NCI-H1417 treated with DMSO at 0.1 percent for 48 hours (cell line): Measurements from ENCODE around the gene SP5.
"Not testable (repeated sequence)": the region's sequence is repeated elsewhere in the genome, so short reads cannot be mapped to it uniquely, and the experiment has no call there.

Source experiments
- DNase-seq: peaks from one replicate; lab custom pipeline; 2025; lab: John Stamatoyannopoulos, UW

The SP5 gene

DNA sequence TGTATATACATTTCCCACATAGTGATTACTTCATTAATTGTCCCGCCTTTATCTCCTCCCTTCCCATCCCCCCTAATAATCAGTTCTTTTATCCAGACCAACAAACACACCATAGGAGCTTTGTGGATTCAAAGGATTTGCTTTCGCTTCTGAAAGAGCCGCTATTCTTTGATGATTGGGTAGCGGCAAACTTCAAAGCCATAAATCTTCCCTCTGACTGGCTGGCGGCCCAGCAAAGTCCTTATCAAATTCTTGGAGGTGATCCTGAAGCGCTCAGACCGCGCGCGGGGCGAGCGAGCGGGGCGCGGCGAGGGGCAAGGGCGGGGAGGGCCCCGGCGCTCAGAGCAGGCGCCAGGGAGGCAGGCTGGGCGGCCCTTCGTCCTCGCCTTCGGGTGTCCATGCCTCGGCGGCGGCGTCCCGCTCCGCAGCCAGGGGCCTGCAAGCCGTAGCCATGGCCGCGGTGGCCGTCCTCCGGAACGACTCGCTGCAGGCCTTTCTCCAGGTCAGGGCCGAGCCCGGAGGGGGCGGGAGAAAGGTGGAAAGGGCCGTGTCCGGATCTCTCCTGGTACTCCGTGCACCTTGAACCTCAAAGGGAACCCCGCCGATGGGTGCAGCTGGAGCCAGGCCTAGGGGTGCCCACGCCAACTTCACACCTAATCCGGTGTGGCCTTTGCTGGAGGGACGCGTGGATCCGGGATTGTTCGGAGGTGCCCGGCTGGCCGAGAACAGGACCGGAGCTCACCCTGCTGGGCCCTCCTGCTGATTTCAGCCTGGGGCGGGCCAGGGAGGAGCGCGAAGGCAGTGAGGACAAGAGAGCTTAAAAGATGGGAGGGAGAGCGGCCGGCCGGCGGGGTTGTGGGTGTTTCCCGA is at the start of gene SP5:
SP5 (plus strand) TSS at position 276 of the 870 bp plus-strand sequence; CDS start at position 452, 176 bp downstream.
- no peak for DNase-seq

DNA sequence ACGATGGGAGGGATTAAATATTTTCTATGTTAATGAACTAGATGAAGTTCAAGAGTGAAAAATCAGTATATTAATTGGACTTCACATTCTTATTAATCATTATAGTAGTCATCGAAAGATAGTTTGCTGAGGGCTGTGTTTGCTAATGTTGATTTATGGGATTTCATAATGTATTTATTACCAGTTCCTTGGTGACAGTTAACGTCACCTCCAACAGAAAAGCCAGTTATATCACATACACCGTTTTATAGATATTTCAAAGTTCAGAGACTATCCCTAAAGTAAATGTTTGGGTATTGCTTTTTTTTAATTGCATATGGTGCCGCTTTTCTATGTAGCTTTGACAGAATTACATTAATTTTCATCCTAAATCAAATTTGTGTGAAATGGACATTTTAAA is 49.4 kb upstream of the SP5 start:
- no peak for DNase-seq

DNA sequence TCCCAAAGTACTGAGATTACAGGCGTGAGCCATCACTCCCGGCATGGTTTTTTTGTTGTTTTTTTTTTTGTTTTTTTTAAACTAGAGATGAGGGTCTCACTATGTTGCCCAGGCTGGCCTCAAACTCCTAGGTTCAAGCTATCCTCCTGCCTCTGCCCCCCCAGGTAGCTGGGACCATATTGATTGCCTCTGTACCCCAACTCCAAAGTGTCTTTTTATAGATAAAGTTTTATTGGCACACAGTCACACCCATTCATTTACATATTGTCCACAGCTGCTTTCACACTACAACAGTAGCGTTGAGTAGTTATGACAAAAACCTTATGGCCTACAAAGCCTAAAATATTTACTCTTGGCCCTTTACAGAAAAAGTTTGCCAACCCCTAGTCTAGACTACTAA is 45.2 kb upstream of the SP5 start:
- no peak for DNase-seq

DNA sequence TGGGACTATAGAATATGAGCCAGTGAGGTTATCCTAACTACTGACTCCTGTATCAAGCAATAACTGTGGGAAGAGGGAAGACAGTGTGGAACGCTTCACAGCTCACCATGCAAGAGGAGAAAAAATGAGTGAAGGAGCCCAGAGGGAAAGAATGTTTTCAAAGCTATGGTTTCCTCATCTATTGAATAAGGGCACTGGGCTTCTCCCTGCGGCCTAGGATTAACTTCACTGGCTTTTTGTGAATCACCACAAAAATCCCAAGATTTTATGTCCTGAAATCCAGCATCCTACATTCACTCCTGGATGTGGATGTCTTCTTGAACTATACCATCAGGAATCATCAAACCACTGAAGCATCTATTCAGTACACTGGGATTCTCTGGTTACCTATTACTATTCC is 44.5 kb upstream of the SP5 start:
- no peak for DNase-seq

DNA sequence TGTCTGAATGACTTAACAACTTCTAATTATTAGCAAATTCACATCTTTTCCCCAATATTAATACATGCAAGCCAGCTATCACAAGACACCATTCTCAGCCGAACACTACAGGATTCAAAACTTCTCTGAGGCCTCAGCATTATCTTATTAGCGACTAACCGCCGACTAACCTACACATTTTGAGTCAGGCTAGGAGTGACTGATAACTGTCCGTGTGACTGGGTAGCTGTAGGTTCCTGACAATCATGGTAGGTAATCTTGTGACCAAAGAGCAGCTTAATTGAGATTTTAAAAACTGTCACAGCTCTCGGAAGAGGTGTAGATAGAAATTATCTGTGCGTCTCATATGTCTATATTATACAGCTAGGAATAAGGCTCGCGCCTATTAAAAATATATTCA is 44.1 kb upstream of the SP5 start:
- DNase-seq: no peak

DNA sequence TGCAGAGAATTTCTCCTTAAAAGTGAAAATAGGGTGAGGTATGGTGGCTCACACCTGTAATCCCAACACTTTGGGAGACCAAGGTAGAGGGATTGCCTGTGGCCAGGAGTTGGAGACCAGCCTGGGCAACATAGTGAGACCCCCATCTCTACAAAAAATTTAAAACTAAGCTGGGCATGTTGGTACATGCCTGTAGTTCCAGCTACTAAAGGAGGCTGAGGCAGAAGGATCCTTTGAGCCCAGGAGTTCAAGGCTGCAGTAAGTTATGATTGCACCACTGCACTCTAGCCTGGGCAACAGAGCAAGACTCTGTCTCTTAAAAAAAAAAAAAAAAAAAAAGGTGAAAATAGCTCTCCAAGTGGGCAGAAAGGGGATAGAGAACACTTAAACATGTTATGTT is 40.9 kb upstream of the SP5 start:
- not testable (repeated sequence) for DNase-seq

DNA sequence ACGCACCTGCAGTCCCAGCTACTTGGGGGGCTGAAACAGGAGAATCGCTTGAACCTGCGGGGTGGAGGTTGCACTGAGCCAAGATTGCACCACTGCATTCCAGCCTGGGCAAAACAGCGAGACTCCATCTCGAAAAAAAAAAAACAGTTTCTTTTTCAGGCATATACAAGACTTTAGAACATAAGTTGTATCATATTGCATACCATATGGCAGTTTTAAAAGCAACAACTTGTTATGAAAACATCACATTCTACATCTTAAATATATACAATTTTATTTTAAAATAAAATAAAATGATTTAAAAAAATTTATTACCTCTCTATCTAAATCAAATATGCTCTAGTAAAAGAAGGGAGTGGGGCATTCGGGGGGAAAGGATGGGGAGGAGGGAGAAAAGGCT is 39.4 kb upstream of the SP5 start:
- DNase-seq: no peak

DNA sequence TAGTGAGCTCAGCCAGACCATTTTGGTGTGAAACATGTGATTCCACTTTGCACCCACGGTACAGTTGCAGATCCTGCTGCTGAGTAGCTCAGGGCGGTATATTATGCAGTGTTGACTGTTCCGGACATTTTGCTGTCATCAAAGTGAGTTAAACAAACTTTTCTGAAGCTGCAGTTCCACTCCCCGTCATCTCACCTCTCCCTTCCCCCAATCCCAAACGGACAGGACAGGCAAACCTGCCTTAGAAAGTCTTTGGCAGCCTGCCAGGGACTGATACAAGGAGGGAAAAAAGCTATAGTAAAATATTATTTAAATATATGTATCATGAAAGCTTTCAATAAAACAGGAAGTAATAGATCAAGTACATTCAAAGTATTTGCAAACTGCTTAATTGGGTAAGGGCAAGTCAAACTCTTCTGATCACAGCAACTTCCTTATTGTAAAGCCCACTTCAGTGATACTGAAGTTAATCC is 35.5 kb upstream of the SP5 start:
- no peak for DNase-seq

DNA sequence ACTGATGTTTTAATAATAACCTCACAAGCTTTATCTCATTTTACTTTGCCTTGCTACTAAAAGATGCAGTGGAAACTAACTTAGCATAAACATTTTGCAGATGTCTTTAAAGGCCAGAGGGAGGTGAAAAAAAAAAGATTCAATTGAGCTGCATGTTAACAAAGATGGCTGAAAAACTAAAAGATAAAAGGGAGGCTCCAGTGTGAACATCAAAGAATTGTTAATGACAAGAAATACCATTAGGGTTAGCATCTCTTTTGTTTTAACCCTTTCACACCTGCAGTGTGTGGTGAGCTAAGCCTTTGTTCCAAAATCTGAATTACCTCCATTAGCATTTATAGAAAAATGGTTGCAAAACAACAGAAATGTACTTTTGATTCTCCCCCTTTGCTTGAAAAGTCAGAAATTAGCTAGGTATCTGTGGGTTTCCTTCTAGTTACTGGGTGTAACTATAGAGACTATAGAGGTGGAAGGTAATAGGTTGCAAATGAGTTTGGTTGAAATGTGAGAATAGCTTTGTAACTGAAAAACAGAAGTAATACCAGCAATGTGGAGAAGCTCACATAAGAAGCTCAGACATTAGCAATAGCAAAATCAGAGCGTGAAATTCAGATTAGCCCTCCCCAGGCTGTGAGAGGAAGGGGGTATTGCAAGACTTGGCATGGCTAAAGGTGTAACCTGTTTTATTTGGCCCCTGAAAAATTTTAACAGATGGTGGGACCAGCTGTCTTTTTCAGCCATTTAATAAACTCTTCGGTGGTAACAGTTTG is 34.8 kb upstream of the SP5 start:
- no peak for DNase-seq

DNA sequence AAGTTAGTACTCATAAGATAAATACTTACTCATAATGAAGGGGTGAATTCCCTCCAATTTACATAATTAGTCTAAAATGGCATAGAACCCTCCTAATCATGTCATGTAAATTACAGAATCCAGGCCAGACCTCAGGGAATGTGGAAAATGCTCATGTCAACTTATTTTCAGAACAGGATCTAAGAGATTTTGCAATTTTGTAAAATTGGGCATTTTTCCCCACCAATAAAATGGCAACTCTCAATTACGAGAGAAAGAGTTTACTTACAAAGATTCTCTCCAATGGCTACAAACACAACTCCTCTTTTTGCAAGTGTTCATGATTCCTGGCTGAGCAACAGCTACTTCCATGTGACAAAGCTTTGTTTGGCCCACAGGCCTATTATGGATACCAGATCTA is 33.8 kb upstream of the SP5 start:
- DNase-seq: no peak

DNA sequence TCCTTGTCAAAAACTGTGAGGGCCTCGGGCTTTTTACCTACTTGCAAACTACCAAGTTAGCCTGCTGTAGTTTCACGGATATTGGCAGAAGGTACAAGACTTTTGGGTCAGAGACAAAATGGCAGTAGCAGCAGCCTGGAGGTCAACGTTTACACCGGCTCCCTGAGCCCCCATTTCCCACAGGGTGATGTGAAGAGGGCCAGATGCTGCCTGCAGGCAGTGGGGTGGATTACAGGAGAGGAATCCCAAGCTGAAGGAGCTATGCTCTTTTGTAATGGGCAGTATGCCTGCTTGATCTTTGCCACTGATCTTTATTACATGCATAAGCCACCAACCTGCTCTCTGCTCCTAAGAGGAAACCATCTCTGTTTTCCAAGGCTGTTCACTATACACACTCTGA is 29.5 kb upstream of the SP5 start:
- DNase-seq: no peak

DNA sequence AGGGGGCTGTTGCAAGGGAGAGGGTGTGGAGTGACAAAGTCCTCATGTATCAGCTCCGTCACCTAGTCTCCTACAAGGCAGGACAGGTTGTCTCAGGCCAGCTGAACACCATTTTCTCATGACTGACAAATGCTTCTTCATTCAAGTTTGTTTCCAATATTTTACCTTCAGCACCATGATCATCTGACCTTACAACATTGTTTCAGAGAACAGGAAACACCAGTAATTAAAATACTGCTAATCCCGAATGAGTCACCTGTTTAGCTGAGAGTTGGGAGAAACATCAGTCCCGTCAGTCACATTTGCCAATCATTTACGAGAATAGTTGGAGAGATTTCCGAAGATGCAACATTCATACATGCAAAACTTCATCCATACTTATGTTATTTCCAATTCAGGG is 25.7 kb upstream of the SP5 start:
- no peak for DNase-seq

DNA sequence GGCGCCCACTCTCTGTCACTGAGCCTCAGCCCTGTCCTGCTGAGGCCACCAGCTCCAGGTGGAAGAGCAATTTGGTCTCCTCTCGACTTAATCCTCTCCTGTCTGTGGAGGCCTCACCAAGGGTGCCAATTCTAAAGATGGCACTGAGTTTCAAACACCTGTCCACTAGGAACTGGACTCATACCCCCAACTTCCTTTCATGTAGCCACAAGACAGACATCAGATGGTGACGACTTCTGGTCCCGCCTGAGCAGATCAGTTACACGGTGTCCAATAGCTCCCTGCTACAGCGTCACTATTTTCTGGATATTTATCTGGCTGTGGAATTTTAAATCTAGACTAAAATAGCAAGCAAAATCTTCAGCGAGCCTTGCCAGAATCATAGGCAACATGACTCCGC is 24.5 kb upstream of the SP5 start:
- DNase-seq: no peak

DNA sequence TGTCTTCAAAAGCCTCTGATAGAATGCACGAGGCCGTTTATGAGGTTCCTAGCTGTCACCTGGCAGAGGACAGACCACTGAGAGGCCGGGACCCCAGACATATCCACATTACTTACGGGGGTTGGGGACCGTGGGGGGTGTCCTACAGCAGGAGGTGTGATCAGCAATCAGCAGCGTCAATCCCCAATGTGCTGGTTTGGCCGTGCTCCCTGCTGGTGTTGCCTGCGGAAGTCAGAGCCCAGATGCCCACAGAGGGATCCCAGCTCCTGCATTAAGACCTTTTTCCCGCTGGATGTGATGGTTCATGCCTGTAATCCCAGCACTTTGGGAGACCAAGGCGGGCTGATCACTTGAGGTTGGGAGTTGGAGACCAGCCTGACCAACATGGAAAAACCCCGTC is 20.8 kb upstream of the SP5 start:
- DNase-seq: no peak

DNA sequence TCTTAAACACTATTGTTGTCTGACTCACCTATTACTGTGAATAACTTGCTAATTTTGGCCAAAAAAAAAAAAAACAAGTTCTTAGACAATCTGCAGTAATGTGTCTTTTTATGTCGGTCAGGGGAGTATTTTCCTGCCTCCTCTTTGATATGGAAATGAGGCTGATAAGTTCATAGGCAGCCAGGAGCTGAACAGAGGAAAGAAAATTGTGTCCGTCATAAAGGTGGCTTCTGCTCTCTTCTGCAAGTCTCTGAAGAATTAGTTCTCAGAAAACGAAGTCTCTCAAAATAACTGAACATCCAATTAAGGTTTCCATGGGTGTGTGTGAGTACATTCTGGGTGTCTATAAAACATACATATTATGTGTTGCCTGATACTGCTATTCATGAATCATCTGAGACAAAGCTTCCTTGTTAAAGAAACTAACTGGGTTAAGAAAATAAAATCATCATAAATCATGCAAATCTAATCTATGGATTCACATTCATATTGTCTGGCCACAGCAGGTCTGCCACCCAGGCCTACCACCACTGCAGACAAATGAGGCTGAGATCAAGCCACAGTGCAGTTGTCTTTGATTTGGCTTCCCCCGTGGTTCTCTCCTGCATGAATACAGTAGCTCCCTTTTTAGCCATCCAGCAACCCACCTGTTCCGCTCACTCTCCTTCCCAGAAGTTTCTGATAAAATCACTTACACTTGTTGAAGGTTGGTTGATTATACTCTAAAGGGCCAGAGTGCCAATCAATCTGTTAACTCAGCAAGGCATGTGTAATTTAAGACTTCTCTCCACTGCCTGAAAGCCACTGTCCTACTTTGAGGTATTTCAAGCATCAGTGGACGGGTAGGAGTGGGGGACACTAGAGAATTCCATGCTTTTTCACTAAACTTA is 19.4 kb upstream of the SP5 start:
- DNase-seq: no peak

DNA sequence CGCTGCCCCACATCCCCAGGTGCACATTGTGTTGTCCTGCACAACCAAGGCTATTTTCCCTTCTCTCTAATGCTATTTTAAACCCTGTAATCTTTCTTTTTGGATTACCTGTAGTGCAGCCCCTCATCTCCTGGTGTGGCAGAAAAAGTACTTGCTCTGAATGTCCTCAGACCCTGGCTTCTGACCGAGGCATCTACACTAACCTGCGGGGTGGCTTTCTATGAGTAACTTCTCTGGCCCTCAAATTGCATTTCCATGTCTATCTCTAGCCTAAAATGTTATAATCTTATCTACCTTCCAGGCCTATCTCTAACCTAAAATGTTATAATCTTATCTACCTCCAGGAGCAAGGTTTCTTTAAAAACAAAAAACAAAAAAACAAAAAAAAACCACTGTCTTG is 18.2 kb upstream of the SP5 start:
- DNase-seq: no peak

DNA sequence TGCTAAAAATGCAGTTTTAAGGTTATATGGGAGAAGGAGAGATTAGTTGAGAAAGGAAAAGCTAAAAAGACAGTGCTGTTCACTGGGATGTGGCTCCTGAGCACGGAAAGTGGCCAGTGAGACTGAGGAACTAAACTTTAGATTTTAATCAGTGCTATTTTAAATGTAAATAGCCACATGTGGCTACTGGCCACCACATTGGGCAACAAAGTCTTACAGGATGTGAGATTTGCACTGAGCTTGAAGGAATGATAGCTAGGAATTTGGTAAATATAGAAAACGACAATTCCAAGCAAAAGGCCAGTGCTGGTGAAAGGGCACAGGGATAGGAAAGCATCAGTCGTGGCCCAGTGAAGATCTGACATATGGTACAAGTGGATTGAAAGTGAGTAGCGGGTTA is 14.1 kb upstream of the SP5 start:
- DNase-seq: no peak

DNA sequence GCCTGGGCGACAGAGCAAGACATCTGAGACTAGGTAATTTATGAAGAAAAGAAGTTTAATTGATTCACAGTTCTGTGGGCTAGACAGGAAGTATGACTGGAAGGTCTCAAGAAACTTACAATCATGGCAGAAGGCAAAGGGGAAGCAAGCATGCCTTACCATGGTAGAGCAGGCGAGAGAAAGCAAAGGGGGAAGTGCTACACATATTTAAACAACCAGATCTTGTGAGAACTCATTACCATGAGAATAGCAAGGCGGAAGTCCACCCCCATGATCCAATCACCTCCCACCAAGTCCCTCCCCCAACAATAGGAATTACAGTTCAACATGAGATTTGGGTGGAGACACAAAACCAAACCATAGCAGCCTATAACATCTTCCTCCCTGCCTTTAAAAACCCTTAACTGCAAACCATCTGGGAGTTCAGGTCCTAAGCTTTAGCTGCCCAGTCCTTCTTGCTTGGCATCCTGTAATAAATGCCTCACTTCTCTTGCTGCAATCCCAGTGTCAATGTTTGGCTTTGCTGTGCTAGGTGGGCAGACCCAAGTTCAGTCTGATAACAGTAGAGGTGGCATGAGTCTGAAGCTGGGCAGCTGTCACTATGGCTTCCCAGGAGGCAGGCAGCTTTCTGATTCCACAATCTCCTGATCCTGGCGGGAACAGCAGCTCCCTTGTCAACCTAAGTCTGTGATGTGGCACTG is 11.2 kb upstream of the SP5 start:
- no peak for DNase-seq

DNA sequence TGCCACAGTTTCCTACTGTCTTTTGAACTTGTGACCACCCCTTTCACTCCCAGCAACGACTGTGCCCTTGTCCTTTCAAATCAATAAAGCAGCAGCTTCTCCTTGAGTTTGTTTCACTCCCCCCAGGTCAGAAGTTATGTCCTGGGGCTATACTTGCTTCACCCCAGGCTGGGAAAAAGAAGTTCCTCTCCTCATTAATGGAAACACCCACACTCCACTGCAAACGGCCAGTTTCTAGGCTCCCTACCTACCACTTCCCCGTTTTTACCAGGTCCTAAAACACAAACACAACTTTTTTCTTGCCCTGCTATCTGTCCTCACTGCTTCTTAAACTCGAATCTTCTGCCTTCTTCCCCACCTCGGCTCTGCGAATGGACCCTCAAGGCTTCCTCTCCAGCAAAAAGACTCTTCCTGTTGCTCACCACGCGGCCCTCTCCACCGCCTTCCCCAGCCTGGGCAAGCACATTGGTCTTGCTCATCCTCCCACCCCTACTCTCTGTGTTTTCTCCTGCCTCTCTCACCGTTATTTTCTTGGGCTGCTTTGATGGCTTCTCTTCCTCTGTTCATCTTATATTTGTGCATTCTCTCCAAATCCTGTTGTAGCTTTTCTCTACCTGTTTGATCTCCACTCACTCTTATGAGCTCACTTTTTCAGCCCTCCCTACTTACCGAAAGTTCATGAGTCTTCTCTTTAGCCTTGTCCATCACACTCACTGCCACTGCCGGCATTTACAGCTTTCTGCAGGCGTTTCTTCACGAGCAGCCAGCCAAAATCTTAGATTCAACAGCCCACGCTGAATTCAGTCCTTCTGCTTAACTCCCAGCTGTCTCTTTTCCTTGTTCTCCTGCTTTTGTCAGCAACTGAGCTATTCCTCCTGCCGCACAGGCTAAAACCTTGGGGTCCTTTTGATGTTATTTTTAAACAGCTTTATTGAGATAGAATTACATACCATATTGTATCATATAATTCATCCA is 7.0 kb upstream of the SP5 start:
- DNase-seq: no peak

DNA sequence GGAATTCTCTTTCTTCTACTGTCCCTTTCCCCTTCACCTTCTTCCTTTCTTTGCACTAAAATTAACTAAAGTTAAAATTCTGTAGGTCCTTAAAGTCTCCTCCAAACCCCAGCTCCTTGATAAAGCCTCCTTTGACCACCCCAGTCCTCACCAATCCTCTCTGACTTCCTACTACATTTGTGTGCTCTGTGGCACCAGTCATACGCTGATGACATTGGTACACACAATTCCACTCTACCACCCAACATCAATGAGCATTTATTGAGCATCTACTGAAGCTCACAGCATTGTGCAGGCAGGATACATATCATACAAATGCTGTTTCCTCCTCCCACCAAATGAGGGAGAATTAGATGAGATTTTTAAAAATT is 4.5 kb upstream of the SP5 start:
- DNase-seq: no peak
